Erythroblast (primary cell): ENCODE measurements around the gene PPIG.

Source experiments
- GATA1 ChIP-seq: IDR thresholded peaks from 2 replicates; pipeline ENCODE4 v1.6.1; 2011; ENCODE audit warnings: low read depth, mild to moderate bottlenecking, control low read depth, low read length, moderate library complexity
- POLR2A ChIP-seq: IDR thresholded peaks from 2 replicates; pipeline ENCODE4 v1.6.1; 2011; ENCODE audit warnings: mild to moderate bottlenecking, low read length

DNA sequence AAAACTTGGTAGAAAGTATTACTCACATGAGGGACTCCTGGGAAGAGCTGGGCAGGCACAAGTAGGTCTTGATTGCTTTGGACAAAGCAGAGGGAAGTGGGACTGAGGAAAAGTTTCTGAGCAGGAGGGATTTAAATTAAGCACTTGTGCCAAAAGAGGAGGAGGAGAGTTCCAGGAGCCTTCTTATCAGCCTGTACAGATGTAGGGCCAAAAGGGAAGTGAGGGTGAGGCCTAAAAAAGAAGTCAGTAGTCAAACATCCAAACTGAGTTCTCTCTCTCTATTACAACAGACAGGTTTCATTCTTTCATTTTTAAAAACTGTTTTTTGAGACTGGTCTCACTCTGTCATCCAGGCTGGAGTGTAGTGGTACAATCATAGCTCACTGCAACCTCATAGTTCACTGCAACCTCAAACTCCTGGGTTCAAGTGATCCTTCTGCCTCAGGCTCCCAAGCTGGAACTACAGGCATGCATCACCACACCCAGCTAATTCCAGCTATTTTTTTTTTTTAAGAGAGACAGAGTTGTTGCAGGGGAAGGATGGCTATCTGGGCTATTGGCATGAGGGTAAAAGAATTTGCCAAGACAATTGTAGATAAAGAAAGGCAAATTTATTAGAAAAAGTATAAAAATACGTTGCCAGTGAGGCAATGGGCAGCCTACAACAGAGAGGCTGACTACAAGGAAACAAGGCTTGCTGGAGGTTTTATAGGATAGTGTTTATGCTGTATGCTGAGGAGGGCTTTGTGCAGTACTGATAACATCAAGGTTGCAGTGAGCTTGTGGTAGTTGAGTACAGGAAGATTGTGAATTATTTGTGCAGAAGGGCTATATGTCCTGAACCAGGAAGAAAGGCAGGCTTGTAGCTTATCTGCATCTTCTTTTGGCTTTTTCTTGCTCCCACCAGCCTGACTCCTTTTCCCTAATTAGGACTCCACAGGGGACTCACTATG is 81.1 kb downstream of the PPIG start:
- no peak for TF ChIP-seq POLR2A
- no peak for TF ChIP-seq GATA1
